Neural progenitor cell (in vitro differentiated cells): ENCODE results near the gene THRA. TPM values are rescaled to one million over a fixed set of nuclear protein-coding genes. Genes with fewer than 3 reads are reported as not detected.
"Not testable (repeated sequence)": the region's sequence is repeated elsewhere in the genome, so short reads cannot be mapped to it uniquely, and the experiment has no call there.

Source experiments
- DNase-seq: peaks from one replicate; pipeline ENCODE4 v3.0.0-alpha.2; 2016; ENCODE audit warnings: low spot score
- H2AFZ ChIP-seq: fragments of 200-600 bp; sonication (generic); replicated peaks from 2 replicates; pipeline ENCODE4 v1.6.1; 2016; ENCODE audit warnings: antibody characterized with exemption
- H3F3A ChIP-seq: fragments of 200-600 bp; sonication (generic); 2 replicates; pipeline ENCODE4 v1.6.1; 2016; ENCODE audit warnings: antibody characterized with exemption, low read depth
- H3K27ac ChIP-seq: fragments of 200-600 bp; sonication (generic); 2 replicates; pipeline ENCODE4 v1.5.1; 2016; ENCODE audit warnings: mild to moderate bottlenecking
- H3K27me3 ChIP-seq: fragments of 200-600 bp; sonication (generic); 2 replicates; pipeline ENCODE4 v1.6.1; 2016; ENCODE audit warnings: mild to moderate bottlenecking, moderate library complexity
- H3K36me3 ChIP-seq: fragments of 200-600 bp; sonication (generic); 2 replicates; pipeline ENCODE4 v1.5.1; 2016
- H3K4me1 ChIP-seq: fragments of 200-600 bp; sonication (generic); 2 replicates; pipeline ENCODE4 v1.6.1; 2016; ENCODE audit warnings: mixed run types
- H3K4me2 ChIP-seq: fragments of 200-600 bp; sonication (generic); 2 replicates; pipeline ENCODE4 v1.6.1; 2016
- H3K4me3 ChIP-seq: fragments of 200-600 bp; sonication (generic); 2 replicates; pipeline ENCODE4 v1.5.1; 2016
- H3K79me2 ChIP-seq: fragments of 200-600 bp; sonication (generic); 2 replicates; pipeline ENCODE4 v1.6.1; 2016; ENCODE audit warnings: low read depth
- H3K9ac ChIP-seq: fragments of 200-600 bp; sonication (generic); 2 replicates; pipeline ENCODE4 v1.6.1; 2016
- H3K9me3 ChIP-seq: fragments of 200-600 bp; sonication (generic); 2 replicates; pipeline ENCODE4 v1.5.1; 2016; ENCODE audit warnings: low read depth
- H4K20me1 ChIP-seq: fragments of 200-600 bp; sonication (generic); 2 replicates; pipeline ENCODE4 v1.6.1; 2016; ENCODE audit warnings: low read depth
- H3K27ac Mint-ChIP-seq: 3 replicates; pipeline ENCODE4 v1.8.0; 2021; ENCODE audit warnings: mixed read lengths
- H3K27me3 Mint-ChIP-seq: 2 replicates; pipeline ENCODE4 v1.8.0; 2022; ENCODE audit warnings: low read depth, mild to moderate bottlenecking, inconsistent platforms, moderate library complexity, mixed read lengths; ENCODE audit not compliant: insufficient read depth
- H3K36me3 Mint-ChIP-seq: 3 replicates; pipeline ENCODE4 v1.8.0; 2021; ENCODE audit warnings: mixed read lengths
- H3K4me1 Mint-ChIP-seq: 3 replicates; pipeline ENCODE4 v1.8.0; 2021; ENCODE audit warnings: mixed read lengths
- H3K4me3 Mint-ChIP-seq: 3 replicates; pipeline ENCODE4 v1.8.0; 2021; ENCODE audit warnings: mild to moderate bottlenecking, moderate library complexity, mixed read lengths
- H3K9me3 Mint-ChIP-seq: 3 replicates; pipeline ENCODE4 v1.8.0; 2020; ENCODE audit warnings: mixed read lengths
- EZH2 ChIP-seq: fragments of 200-600 bp; sonication (generic); IDR thresholded peaks from 2 replicates; pipeline ENCODE4 v1.6.1; 2017; ENCODE audit warnings: antibody characterized with exemption, mild to moderate bottlenecking, moderate library complexity
- EZH2phosphoT487 ChIP-seq: fragments of 200-600 bp; sonication (generic); IDR thresholded peaks from 2 replicates; pipeline ENCODE4 v1.6.1; 2017; ENCODE audit warnings: antibody characterized with exemption
- microRNA-seq: library from miRNA; unstranded; fragments of <30 nt; microRNA quantifications from one replicate; pipeline ENCODE4, GENCODE V29; 2016
- small RNA-seq: library from RNA; depleted of rRNA; stranded (forward); fragments of <200 nt; gene quantifications from one replicate; pipeline ENCODE3, GENCODE V24; 2015
- total RNA-seq: library from RNA; depleted of rRNA; stranded (reverse); fragments of >200 nt; gene quantifications from 2 replicates; pipeline ENCODE4 v1.2.3, GENCODE V29; 2015; ENCODE audit warnings: low replicate concordance
- TF ChIP-seq, protein P1 (sequence below): fragments of 200-600 bp; sonication (generic); IDR thresholded peaks from 2 replicates; pipeline ENCODE4 v1.5.1; 2017; ENCODE audit warnings: antibody characterized with exemption, mild to moderate bottlenecking

The THRA gene
- total RNA-seq, 1 donor from 2014 or later = 14.5 TPM

DNA sequence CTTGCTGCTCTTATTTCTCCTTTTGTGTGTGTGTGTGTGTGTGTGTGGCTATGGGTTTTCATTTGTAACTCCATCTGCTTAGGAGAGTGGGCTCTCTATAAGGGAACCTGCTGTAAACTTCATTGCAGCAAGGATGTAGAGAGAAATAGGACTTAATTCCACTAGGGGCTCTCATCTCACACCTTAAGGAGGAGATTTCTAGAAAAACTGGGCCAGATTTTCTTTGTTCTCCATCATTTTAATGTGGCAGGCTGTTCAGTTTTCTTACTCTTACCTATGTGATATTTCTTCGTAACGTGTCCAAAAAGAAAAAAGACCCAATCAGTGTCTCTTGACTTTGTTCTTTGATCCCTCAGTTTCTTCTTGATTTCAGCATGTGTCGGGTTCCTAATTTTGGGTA lies 73.1 kb downstream of the THRA start:
- H3K4me1 Mint-ChIP-seq = peaks cover 7% of the 10 kb centered on the region
- Histone ChIP-seq H3K4me1 (peaks cover 14% of the 10 kb centered on the region), H3F3A (peaks cover 85% of the 10 kb centered on the region), H4K20me1 (peaks cover 6% of the 10 kb centered on the region), H3K9ac (no peak overlapping the region), H2AFZ (no peak overlapping the region), H3K79me2 (peaks cover 71% of the 10 kb centered on the region), H3K4me2 (no peak overlapping the region), H3K4me3 (no peak overlapping the region), H3K9me3 (no peaks in the 10 kb centered on the region), H3K27me3 (no peaks in the 10 kb centered on the region), H3K36me3 (peaks cover 28% of the 10 kb centered on the region), H3K27ac (peak overlapping the region; percentile 74)
- H3K4me3 Mint-ChIP-seq = no peak overlapping the region
- peaks cover 9% of the 10 kb centered on the region for H3K27me3 Mint-ChIP-seq
- no peak for DNase-seq
- TF ChIP-seq EZH2 (no peak), EZH2phosphoT487 (no peak)
- TF ChIP-seq, protein P1, sequence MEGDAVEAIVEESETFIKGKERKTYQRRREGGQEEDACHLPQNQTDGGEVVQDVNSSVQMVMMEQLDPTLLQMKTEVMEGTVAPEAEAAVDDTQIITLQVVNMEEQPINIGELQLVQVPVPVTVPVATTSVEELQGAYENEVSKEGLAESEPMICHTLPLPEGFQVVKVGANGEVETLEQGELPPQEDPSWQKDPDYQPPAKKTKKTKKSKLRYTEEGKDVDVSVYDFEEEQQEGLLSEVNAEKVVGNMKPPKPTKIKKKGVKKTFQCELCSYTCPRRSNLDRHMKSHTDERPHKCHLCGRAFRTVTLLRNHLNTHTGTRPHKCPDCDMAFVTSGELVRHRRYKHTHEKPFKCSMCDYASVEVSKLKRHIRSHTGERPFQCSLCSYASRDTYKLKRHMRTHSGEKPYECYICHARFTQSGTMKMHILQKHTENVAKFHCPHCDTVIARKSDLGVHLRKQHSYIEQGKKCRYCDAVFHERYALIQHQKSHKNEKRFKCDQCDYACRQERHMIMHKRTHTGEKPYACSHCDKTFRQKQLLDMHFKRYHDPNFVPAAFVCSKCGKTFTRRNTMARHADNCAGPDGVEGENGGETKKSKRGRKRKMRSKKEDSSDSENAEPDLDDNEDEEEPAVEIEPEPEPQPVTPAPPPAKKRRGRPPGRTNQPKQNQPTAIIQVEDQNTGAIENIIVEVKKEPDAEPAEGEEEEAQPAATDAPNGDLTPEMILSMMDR = no peak
- peaks cover 3% of the 10 kb centered on the region for H3K9me3 Mint-ChIP-seq
- H3K36me3 Mint-ChIP-seq = peaks cover 42% of the 10 kb centered on the region
- H3K27ac Mint-ChIP-seq = no peak overlapping the region

DNA sequence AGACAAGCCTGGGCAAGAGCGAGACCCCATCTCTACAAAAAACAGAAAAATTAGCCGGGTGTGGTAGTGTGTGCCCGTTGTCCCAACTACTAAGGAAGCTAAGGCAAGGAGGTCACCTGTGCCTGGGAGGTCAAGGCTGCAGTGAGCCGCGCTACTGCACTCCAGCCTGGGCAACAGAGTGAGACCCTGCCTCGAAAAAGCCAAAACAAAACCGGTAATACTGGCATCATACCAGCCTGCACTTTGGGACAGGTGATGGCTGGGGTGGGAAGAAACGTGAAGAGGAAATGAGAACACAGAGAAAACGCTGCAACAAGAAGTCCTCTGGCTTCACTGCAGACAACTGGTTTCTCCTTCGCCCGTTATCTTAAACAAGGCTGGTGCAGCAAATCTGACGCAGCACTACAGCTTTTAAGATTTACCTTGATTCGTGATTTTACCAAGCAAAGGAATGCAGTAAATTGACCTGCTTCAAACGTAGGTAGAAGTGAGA lies 76.8 kb downstream of the THRA start:
- Histone ChIP-seq H3F3A (peaks cover 67% of the 10 kb centered on the region), H4K20me1 (peaks cover 5% of the 10 kb centered on the region), H3K4me3 (peak overlapping the region; percentile 78), H3K4me2 (peak overlapping the region; percentile 87), H3K36me3 (peaks cover 19% of the 10 kb centered on the region), H3K27me3 (no peaks in the 10 kb centered on the region), H3K9ac (peak overlapping the region; percentile 65), H2AFZ (peak overlapping the region; percentile 34), H3K9me3 (no peaks in the 10 kb centered on the region), H3K4me1 (peaks cover 18% of the 10 kb centered on the region), H3K79me2 (peaks cover 82% of the 10 kb centered on the region), H3K27ac (peak overlapping the region; percentile 78)
- Mint-ChIP-seq H3K27me3 (peaks cover 10% of the 10 kb centered on the region), H3K9me3 (peaks cover 3% of the 10 kb centered on the region), H3K27ac (peak overlapping the region; percentile 99), H3K4me1 (peaks cover 21% of the 10 kb centered on the region), H3K36me3 (peaks cover 31% of the 10 kb centered on the region), H3K4me3 (peak overlapping the region; percentile 96)
- no peak for DNase-seq
- TF ChIP-seq, protein P1 = no peak
- TF ChIP-seq EZH2 = no peak
- TF ChIP-seq EZH2phosphoT487 = no peak

DNA sequence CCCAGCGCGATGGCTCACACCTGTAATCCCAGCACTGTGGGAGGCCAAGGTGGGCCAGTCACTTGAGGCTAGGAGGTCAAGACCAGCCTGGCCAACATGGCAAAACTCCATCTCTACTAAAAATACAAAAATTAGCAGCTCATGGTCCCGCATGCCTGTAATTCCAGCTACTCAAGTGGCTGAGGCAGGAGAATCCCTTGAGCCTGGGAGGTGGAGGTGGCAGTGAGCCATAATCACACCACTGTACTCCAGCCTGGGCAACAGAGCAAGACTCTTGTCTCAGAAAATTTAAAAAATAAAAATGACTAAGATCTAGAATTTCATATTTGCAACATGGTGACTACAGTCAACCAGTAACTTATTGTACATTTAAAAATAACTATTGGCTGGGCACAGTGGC lies 80.4 kb downstream of the THRA start:
- H3K4me1 Mint-ChIP-seq = peaks cover 21% of the 10 kb centered on the region
- H3K27me3 ChIP-seq = not testable (repeated sequence)
- peaks cover 92% of the 10 kb centered on the region for H3K79me2 ChIP-seq

More for the DNA sequence above, 80.4 kb downstream of the THRA start:
- H3K4me2 ChIP-seq, H2AFZ ChIP-seq, H3K9me3 ChIP-seq, H3K9me3 Mint-ChIP-seq, H3K27ac Mint-ChIP-seq, DNase-seq, H3K9ac ChIP-seq, H3K4me3 ChIP-seq, H3K27ac ChIP-seq, H3K4me3 Mint-ChIP-seq: not testable (repeated sequence)
- Histone ChIP-seq H3F3A (peaks cover 31% of the 10 kb centered on the region), H4K20me1 (peaks cover 12% of the 10 kb centered on the region), H3K4me1 (peaks cover 16% of the 10 kb centered on the region), H3K36me3 (peaks cover 10% of the 10 kb centered on the region)
- peaks cover 10% of the 10 kb centered on the region for H3K27me3 Mint-ChIP-seq
- H3K36me3 Mint-ChIP-seq = peaks cover 26% of the 10 kb centered on the region

Small RNA genes lying within 50 kb of the gene (microRNA-seq; reads per million reads assigned to microRNA genes)
- gene MIR6884 = 0.54 reads per million

Small RNA genes lying within 50 kb of the gene (small RNA-seq; reads per million reads assigned to genes)
- gene SNORD124 = 446 reads per million, percentile 99 among the genes with 10 or more reads in this experiment

Other genes with a start within 250 kb of the THRA start
- under 0.01 TPM in 1 of 2 replicates, not detected in the other for gene IKZF3, start 198.7 kb upstream of the THRA start, total RNA-seq
- gene ZPBP2, start 194.8 kb upstream of the THRA start, total RNA-seq = not detected in 2 replicates
- gene GSDMB, start 144.3 kb upstream of the THRA start, total RNA-seq = 15.2 and 20.2 TPM in 2 replicates
- 29.3 and 47.1 TPM in 2 replicates for gene ORMDL3, start 135.4 kb upstream of the THRA start, total RNA-seq
- gene LRRC3C, start 135.2 kb upstream of the THRA start, total RNA-seq = not detected in 2 replicates
- gene GSDMA, start 100.0 kb upstream of the THRA start, total RNA-seq = 0.09 TPM in 1 of 2 replicates, not detected in the other
- gene PSMD3, start 82.2 kb upstream of the THRA start, total RNA-seq = 71.6 and 131 TPM in 2 replicates
- not detected in 2 replicates for gene CSF3, start 47.5 kb upstream of the THRA start, total RNA-seq
- 64.3 and 109 TPM in 2 replicates for gene MED24, start 8.6 kb upstream of the THRA start, total RNA-seq
- 0.24 and 0.87 TPM in 2 replicates for gene NR1D1, start 37.6 kb downstream of the THRA start, total RNA-seq
- gene MSL1, start 59.0 kb downstream of the THRA start, total RNA-seq = 144 and 190 TPM in 2 replicates
- 64.0 and 68.9 TPM in 2 replicates for gene CASC3, start 77.6 kb downstream of the THRA start, total RNA-seq
- gene RAPGEFL1, start 114.5 kb downstream of the THRA start, total RNA-seq = 6.8 and 8.3 TPM in 2 replicates
- 6.8 and 9.3 TPM in 2 replicates for gene WIPF2, start 156.3 kb downstream of the THRA start, total RNA-seq
- 54.6 and 65.3 TPM in 2 replicates for gene CDC6, start 224.9 kb downstream of the THRA start, total RNA-seq
- gene RARA, start 246.2 kb downstream of the THRA start, total RNA-seq = 9.0 and 9.4 TPM in 2 replicates